ENCODE results near the gene CD101.

CD101 gene

DNA sequence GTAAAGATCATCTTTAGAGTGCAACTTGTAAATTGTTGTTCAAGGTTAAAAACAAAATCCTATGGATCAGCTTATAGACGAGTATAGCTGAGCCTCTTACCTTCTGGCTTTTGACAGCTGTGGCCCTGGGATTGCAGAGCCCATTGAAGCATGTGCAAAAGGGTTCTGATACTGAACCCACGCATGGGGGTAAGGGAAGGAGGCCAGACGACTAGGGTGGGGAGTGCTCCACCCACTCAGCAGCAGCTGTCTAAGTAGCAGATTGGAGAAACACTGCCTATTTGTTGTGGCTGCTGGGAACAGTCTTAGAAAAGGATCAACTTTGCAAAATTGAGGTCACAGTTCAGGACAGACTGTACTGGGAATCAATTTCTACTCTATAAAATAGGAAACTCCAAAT, 16.1 kb downstream of the CD101 start:
- Histone ChIP-seq H3K9me3 (ENCODE audit: control insufficient read depth, low read length) (no peaks in the 10 kb centered on the region), H4K8ac (ENCODE audit: low read length) (no peak overlapping the region), H3K4me1 (ENCODE audit: control insufficient read depth, insufficient read depth, low read depth, low read length) (peaks cover 1% of the 10 kb centered on the region), H3K4ac (ENCODE audit: low read depth in 1 of 2, low read length in 2 of 2) (no peak overlapping the region), H4K91ac (ENCODE audit: low read length) (no peak overlapping the region), H3K27ac (ENCODE audit: low read length, poor library complexity, severe bottlenecking) (no peak overlapping the region), H3K79me1 (replicated peaks; ENCODE audit: low read length, poor library complexity, severe bottlenecking) (no peaks in the 10 kb centered on the region), H3K27me3 (ENCODE audit: control insufficient read depth in 1 of 2, insufficient read depth in 1 of 2, low read length in 2 of 2) (peaks cover 0 to 6% of the 10 kb centered on the region in 2 experiments), H3K4me2 (ENCODE audit: low read length, poor library complexity, severe bottlenecking) (no peak overlapping the region), H3K4me3 (ENCODE audit: insufficient read depth in 1 of 2, low read depth in 1 of 2, low read length in 2 of 2) (no peak overlapping the region), H2AK5ac (ENCODE audit: low read length, severe bottlenecking) (no peak overlapping the region), H2BK5ac (ENCODE audit: low read depth, low read length, poor library complexity, severe bottlenecking) (no peak overlapping the region), H3K23ac (ENCODE audit: low read length in 2 of 2) (no peak overlapping the region), H2AFZ (ENCODE audit: low read depth, low read length) (no peak overlapping the region), H3K9ac (ENCODE audit: low read length) (no peak overlapping the region), H2BK12ac (ENCODE audit: low read length in 2 of 2) (no peak overlapping the region), H3K36me3 (ENCODE audit: control insufficient read depth in 1 of 2, insufficient read depth in 2 of 2, low read depth in 1 of 2, low read length in 2 of 2) (no peaks in the 10 kb centered on the region), H3K14ac (ENCODE audit: low read length in 2 of 2) (no peak overlapping the region), H2BK120ac (ENCODE audit: low read depth, low read length) (no peak overlapping the region), H2BK15ac (ENCODE audit: low read depth, poor library complexity, severe bottlenecking) (no peak overlapping the region), H3K18ac (ENCODE audit: low read depth in 1 of 2, low read length in 2 of 2) (no peak overlapping the region)
- 68% methylated on average over 3 of the region's 3 CpGs for WGBS
- no peak for DNase-seq

DNA sequence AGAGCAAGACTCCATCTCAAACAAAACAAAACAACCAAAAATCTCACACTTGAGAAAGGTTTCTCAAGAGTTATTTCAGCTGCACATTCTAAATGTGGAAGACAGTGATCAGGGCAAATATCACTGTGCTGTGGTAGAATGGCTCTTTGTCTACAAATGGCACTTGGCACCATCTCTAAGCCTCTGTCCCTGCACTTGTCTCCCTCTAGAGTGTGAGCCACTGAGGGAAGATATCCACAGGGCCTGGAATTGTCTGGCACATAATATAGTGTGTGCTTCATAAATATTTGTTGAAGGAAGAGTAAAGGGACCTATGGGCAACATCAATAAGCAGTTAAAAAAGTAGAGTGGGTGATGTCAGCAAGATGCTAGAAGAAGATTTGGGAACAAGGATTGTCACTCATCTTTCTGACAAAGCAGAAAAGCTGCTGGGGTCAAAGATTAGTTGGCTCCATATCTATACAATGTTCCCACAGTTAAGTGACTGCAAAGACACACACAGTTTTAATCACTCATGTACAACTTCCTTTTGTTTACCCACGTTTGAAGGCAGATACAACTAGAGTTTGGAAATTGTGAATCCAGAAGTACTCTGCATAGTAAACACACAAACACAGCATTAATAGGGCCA, 19.1 kb downstream of the CD101 start:
- Histone ChIP-seq H3K4me1 (ENCODE audit: control insufficient read depth, insufficient read depth, low read depth, low read length) (no peaks in the 10 kb centered on the region), H3K36me3 (ENCODE audit: control insufficient read depth in 1 of 2, insufficient read depth in 2 of 2, low read depth in 1 of 2, low read length in 2 of 2) (peaks cover 0 to 6% of the 10 kb centered on the region in 2 experiments), H3K9me3 (ENCODE audit: control insufficient read depth, low read length) (no peaks in the 10 kb centered on the region), H2AK5ac (ENCODE audit: low read length, severe bottlenecking) (no peak overlapping the region), H4K91ac (ENCODE audit: low read length) (no peak overlapping the region), H3K9ac (ENCODE audit: low read length) (no peak overlapping the region), H3K14ac (ENCODE audit: low read length in 2 of 2) (no peak overlapping the region), H3K27me3 (ENCODE audit: control insufficient read depth in 1 of 2, insufficient read depth in 1 of 2, low read length in 2 of 2) (peaks cover 0 to 6% of the 10 kb centered on the region in 2 experiments), H3K79me1 (replicated peaks; ENCODE audit: low read length, poor library complexity, severe bottlenecking) (no peaks in the 10 kb centered on the region), H2BK15ac (ENCODE audit: low read depth, poor library complexity, severe bottlenecking) (no peak overlapping the region), H3K4me3 (ENCODE audit: insufficient read depth in 1 of 2, low read depth in 1 of 2, low read length in 2 of 2) (no peak overlapping the region), H2BK120ac (ENCODE audit: low read depth, low read length) (no peak overlapping the region), H3K4me2 (ENCODE audit: low read length, poor library complexity, severe bottlenecking) (no peak overlapping the region), H4K8ac (ENCODE audit: low read length) (no peak overlapping the region), H2AFZ (ENCODE audit: low read depth, low read length) (no peak overlapping the region), H2BK12ac (ENCODE audit: low read length in 2 of 2) (no peak overlapping the region), H3K18ac (ENCODE audit: low read depth in 1 of 2, low read length in 2 of 2) (no peak overlapping the region), H3K23ac (ENCODE audit: low read length in 2 of 2) (no peak overlapping the region), H3K27ac (ENCODE audit: low read length, poor library complexity, severe bottlenecking) (no peak overlapping the region), H2BK5ac (ENCODE audit: low read depth, low read length, poor library complexity, severe bottlenecking) (no peak overlapping the region), H3K4ac (ENCODE audit: low read depth in 1 of 2, low read length in 2 of 2) (no peak overlapping the region)
- no peak for DNase-seq
- WGBS: 71% methylated on average over 1 of the region's 1 CpG

GRCh38 chr1:117022114-117022513, 20.6 kb downstream of the CD101 start:
- no peaks in the 10 kb centered on the region for H3K9me3 ChIP-seq (ENCODE audit: control insufficient read depth, low read length)
- WGBS: 82% methylated on average over 1 of the region's 3 CpGs
- no peak overlapping the region for H2AK5ac ChIP-seq (ENCODE audit: low read length, severe bottlenecking)

DNA sequence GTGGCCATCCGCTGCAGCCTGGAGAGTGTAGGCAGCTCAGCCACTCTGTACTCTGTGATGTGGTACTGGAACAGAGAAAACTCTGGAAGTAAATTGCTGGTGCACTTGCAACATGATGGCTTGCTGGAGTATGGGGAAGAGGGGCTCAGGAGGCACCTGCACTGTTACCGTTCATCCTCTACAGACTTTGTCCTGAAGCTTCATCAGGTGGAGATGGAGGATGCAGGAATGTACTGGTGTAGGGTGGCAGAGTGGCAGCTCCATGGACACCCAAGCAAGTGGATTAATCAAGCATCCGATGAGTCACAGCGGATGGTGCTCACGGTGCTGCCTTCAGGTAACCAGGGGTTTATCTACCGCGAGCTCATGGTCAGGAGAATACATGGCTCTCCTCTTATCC, 24.0 kb downstream of the CD101 start:
- Histone ChIP-seq H2BK120ac (ENCODE audit: low read depth, low read length) (no peak overlapping the region), H3K14ac (ENCODE audit: low read length in 2 of 2) (no peak overlapping the region), H3K9ac (ENCODE audit: low read length) (no peak overlapping the region), H3K4me1 (ENCODE audit: control insufficient read depth, insufficient read depth, low read depth, low read length) (no peaks in the 10 kb centered on the region), H3K27ac (ENCODE audit: low read length, poor library complexity, severe bottlenecking) (no peak overlapping the region), H2BK5ac (ENCODE audit: low read depth, low read length, poor library complexity, severe bottlenecking) (no peak overlapping the region), H3K4me3 (ENCODE audit: insufficient read depth in 1 of 2, low read depth in 1 of 2, low read length in 2 of 2) (no peak overlapping the region), H3K79me1 (replicated peaks; ENCODE audit: low read length, poor library complexity, severe bottlenecking) (no peaks in the 10 kb centered on the region), H3K18ac (ENCODE audit: low read depth in 1 of 2, low read length in 2 of 2) (no peak overlapping the region), H3K36me3 (ENCODE audit: control insufficient read depth in 1 of 2, insufficient read depth in 2 of 2, low read depth in 1 of 2, low read length in 2 of 2) (peaks cover 0 to 7% of the 10 kb centered on the region in 2 experiments), H3K4ac (ENCODE audit: low read depth in 1 of 2, low read length in 2 of 2) (no peak overlapping the region), H2AFZ (ENCODE audit: low read depth, low read length) (no peak overlapping the region), H2BK15ac (ENCODE audit: low read depth, poor library complexity, severe bottlenecking) (no peak overlapping the region), H3K27me3 (ENCODE audit: control insufficient read depth in 1 of 2, insufficient read depth in 1 of 2, low read length in 2 of 2) (peaks cover 0 to 8% of the 10 kb centered on the region in 2 experiments), H3K4me2 (ENCODE audit: low read length, poor library complexity, severe bottlenecking) (no peak overlapping the region), H4K8ac (ENCODE audit: low read length) (no peak overlapping the region), H3K23ac (ENCODE audit: low read length in 2 of 2) (no peak overlapping the region), H4K91ac (ENCODE audit: low read length) (peak overlapping the region; percentile 65), H2BK12ac (ENCODE audit: low read length in 2 of 2) (no peak overlapping the region), H2AK5ac (ENCODE audit: low read length, severe bottlenecking) (no peak overlapping the region), H3K9me3 (ENCODE audit: control insufficient read depth, low read length) (no peaks in the 10 kb centered on the region)
- no peak for DNase-seq
- 97% methylated on average over 7 of the region's 7 CpGs for WGBS

More at GRCh38 chr1:117022114-117022513, 20.6 kb downstream of the CD101 start:
- Histone ChIP-seq H3K4me1 (ENCODE audit: control insufficient read depth, insufficient read depth, low read depth, low read length) (no peaks in the 10 kb centered on the region), H3K27me3 (ENCODE audit: control insufficient read depth in 1 of 2, insufficient read depth in 1 of 2, low read length in 2 of 2) (peaks cover 0 to 6% of the 10 kb centered on the region in 2 experiments), H2BK5ac (ENCODE audit: low read depth, low read length, poor library complexity, severe bottlenecking) (no peak overlapping the region), H3K4ac (ENCODE audit: low read depth in 1 of 2, low read length in 2 of 2) (no peak overlapping the region), H2BK12ac (ENCODE audit: low read length in 2 of 2) (no peak overlapping the region), H3K4me3 (ENCODE audit: insufficient read depth in 1 of 2, low read depth in 1 of 2, low read length in 2 of 2) (no peak overlapping the region), H3K79me1 (replicated peaks; ENCODE audit: low read length, poor library complexity, severe bottlenecking) (no peaks in the 10 kb centered on the region), H3K36me3 (ENCODE audit: control insufficient read depth in 1 of 2, insufficient read depth in 2 of 2, low read depth in 1 of 2, low read length in 2 of 2) (peaks cover 0 to 7% of the 10 kb centered on the region in 2 experiments), H3K18ac (ENCODE audit: low read depth in 1 of 2, low read length in 2 of 2) (no peak overlapping the region), H2AFZ (ENCODE audit: low read depth, low read length) (no peak overlapping the region), H3K14ac (ENCODE audit: low read length in 2 of 2) (no peak overlapping the region), H2BK120ac (ENCODE audit: low read depth, low read length) (no peak overlapping the region), H3K4me2 (ENCODE audit: low read length, poor library complexity, severe bottlenecking) (no peak overlapping the region), H3K23ac (ENCODE audit: low read length in 2 of 2) (no peak overlapping the region), H4K91ac (ENCODE audit: low read length) (no peak overlapping the region), H4K8ac (ENCODE audit: low read length) (no peak overlapping the region), H3K27ac (ENCODE audit: low read length, poor library complexity, severe bottlenecking) (no peak overlapping the region), H2BK15ac (ENCODE audit: low read depth, poor library complexity, severe bottlenecking) (no peak overlapping the region), H3K9ac (ENCODE audit: low read length) (no peak overlapping the region)
- DNase-seq: no peak

Measured in mesenchymal stem cell (in vitro differentiated cells and primary cell).